Esophagus muscularis mucosa (tissue), 4 donors: ENCODE measurements around the gene EFHC1. TPM values are rescaled to one million over a fixed set of nuclear protein-coding genes. Genes with fewer than 3 reads are reported as not detected.

Source experiments
- DNase-seq: peaks from one replicate; pipeline ENCODE4 v3.0.0-alpha.2; 2017; ENCODE audit errors: extremely low spot score
- H3K27ac ChIP-seq, 4 donors: fragments of 200-600 bp; sonication (generic); replicated peaks in 1 of 4; 1 replicate in 3 of 4; 2 replicates in 1 of 4; pipeline ENCODE4 v1.5.1; 2016 to 2019; ENCODE audit warnings: mild to moderate bottlenecking in 1 of 4
- H3K27me3 ChIP-seq, 4 donors: fragments of 200-600 bp; sonication (generic); one replicate each; pipeline versions ENCODE4 v1.5.1 to v1.6.0; 2016 to 2019
- H3K36me3 ChIP-seq, 4 donors: fragments of 200-600 bp; sonication (generic); one replicate each; pipeline ENCODE4 v1.5.1; 2016 to 2019
- H3K4me1 ChIP-seq, 4 donors: fragments of 200-600 bp; sonication (generic); one replicate each; pipeline ENCODE4 v1.5.1; 2016 to 2019
- H3K4me3 ChIP-seq, 4 donors: fragments of 200-600 bp; sonication (generic); 1 replicate in 2 of 4; 2 replicates in 2 of 4; pipeline ENCODE4 v1.5.1; 2016 to 2019; ENCODE audit warnings: mild to moderate bottlenecking in 4 of 4, moderate library complexity in 1 of 4
- H3K9me3 ChIP-seq, 4 donors: fragments of 200-600 bp; sonication (generic); 1 replicate in 3 of 4; 2 replicates in 1 of 4; pipeline ENCODE4 v1.5.1; 2016 to 2019
- EP300 ChIP-seq: sonication (generic); formaldehyde crosslinking; IDR thresholded peaks from one replicate; pipeline ENCODE4 v1.6.1; 2017; ENCODE audit warnings: antibody characterized with exemption
- POLR2A ChIP-seq: fragments of 450-650 bp; IDR thresholded peaks from one replicate; pipeline ENCODE4 v1.6.1; 2017; ENCODE audit warnings: antibody characterized with exemption, moderate library complexity, mild to moderate bottlenecking, low read depth
- POLR2AphosphoS5 ChIP-seq, 2 donors: sonication (generic); formaldehyde crosslinking; IDR thresholded peaks; one replicate each; pipeline ENCODE4 v1.6.1; 2017; ENCODE audit warnings: antibody characterized with exemption in 2 of 2
- WGBS: methylation state at CpG from one replicate; pipeline ENCODE4 v1.1.5; 2018; 5-methylcytosine and 5-hydroxymethylcytosine counted together
- intact Hi-C: fragments of 100-400 bp; cut with DNase I; formaldehyde crosslinking; loops from one replicate; pipeline ENCODE4 v1.15.1; 2023
- total RNA-seq, 4 donors: library from RNA; depleted of rRNA; stranded (reverse); fragments of >200 nt; gene quantifications; one replicate each; pipeline versions ENCODE4 v1.1.0 to v1.2.1, GENCODE V29; 2016
- TF ChIP-seq, protein P1 (sequence below), 3 experiments: fragments of 200-600 bp in 2 of 3; fragments of 450-650 bp in 1 of 3; sonication (generic) in 2 of 3; IDR thresholded peaks; one replicate each; pipeline ENCODE4 v1.5.1; 2017 to 2019; ENCODE audit warnings: antibody characterized with exemption in 3 of 3, mild to moderate bottlenecking in 2 of 3, moderate library complexity in 1 of 3

The EFHC1 gene
- total RNA-seq = 10 to 100 TPM in 2 of 4 donors, 1 to 10 TPM in 2; 7.5 to 21.2 (median 10.2) TPM

DNA sequence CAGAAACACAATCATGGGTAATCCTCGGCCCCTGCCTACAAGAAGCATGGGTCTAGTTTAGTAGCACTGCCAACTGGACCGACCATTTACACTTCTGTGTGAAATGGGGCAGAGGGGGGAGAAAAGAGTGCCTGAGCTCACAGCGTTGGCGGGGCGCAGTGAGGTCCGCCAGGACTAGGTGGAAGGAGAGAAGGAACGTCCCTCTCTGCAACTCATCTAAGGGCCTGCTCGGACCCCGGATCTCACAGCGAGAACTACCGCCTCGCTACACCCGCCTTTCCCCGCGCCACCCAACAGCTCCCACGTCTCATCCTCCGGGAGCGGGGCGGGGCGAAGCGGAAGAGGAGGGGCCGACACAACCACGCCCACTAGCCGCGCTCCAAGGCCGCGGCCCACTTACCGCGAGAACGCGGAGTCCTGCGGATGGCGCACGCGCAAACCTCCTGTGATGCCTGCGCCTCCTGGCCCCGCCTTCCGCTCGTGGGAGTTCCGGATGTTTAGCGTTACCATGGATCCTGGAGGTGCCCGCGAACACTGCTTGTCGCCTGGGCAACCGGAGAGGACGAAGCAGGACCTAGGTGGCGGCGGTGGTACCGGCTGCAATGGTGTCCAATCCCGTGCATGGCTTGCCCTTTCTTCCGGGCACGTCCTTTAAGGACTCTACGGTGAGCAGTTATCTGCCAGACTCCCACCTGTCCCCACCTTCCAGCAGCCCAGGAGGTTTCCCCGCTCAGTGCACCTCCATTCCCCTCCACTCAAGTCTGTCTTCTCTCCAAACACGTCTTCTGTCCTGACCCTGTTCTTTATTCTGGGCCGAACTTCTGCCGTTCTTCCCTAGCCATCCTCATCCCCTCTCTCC is at the start of gene EFHC1:
Gene EFHC1 (plus strand): TSS at position 534 of the 859 bp plus-strand sequence. CDS start 69 bp downstream, at position 603.
- peaks cover 22 to 36% (median 28%) of the 10 kb centered on the region in 4 donors for H3K4me1 ChIP-seq
- TF ChIP-seq EP300 (no peak), POLR2AphosphoS5 (IDR thresholded peaks at IDR 0.05) (peak; percentile 95 to 97), POLR2A (peak; percentile 52)
- TF ChIP-seq, protein P1, sequence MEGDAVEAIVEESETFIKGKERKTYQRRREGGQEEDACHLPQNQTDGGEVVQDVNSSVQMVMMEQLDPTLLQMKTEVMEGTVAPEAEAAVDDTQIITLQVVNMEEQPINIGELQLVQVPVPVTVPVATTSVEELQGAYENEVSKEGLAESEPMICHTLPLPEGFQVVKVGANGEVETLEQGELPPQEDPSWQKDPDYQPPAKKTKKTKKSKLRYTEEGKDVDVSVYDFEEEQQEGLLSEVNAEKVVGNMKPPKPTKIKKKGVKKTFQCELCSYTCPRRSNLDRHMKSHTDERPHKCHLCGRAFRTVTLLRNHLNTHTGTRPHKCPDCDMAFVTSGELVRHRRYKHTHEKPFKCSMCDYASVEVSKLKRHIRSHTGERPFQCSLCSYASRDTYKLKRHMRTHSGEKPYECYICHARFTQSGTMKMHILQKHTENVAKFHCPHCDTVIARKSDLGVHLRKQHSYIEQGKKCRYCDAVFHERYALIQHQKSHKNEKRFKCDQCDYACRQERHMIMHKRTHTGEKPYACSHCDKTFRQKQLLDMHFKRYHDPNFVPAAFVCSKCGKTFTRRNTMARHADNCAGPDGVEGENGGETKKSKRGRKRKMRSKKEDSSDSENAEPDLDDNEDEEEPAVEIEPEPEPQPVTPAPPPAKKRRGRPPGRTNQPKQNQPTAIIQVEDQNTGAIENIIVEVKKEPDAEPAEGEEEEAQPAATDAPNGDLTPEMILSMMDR (IDR thresholded peaks at IDR 0.05) = peak in 1 of 3 experiments; percentile 23

GRCh38 chr6:52371656-52372191 is 48.4 kb upstream of the EFHC1 start:
- H3K27me3 ChIP-seq = no peaks in the 10 kb centered on the region
- TF ChIP-seq EP300 (no peak), POLR2A (no peak), POLR2AphosphoS5 (IDR thresholded peaks at IDR 0.05) (no peak)
- peaks cover 0 to 8% (median 0%) of the 10 kb centered on the region in 4 donors for H3K36me3 ChIP-seq
- WGBS = 45% methylated on average over 2 of the region's 2 CpGs
- DNase-seq = no peak
- H3K4me1 ChIP-seq = peaks cover 3 to 22% (median 8%) of the 10 kb centered on the region in 4 donors
- H3K27ac ChIP-seq = no peak overlapping the region
- intact Hi-C loops = no loop called here
- no peaks in the 10 kb centered on the region for H3K9me3 ChIP-seq
- no peak overlapping the region for H3K4me3 ChIP-seq

More for the DNA sequence above, at the start of gene EFHC1:
- Histone ChIP-seq H3K27me3 (peaks cover 0 to 4% (median 0%) of the 10 kb centered on the region in 4 donors), H3K9me3 (no peaks in the 10 kb centered on the region), H3K27ac (peak within 1 kb of the TSS; percentile 83 to 89 (median 87)), H3K36me3 (peaks cover 0 to 3% (median 0%) of the 10 kb centered on the region in 4 donors), H3K4me3 (peak within 1 kb of the TSS; percentile 81 to 90 (median 81))
- DNase-seq = peak; percentile 99
- intact Hi-C loops = loop anchor here (2.0 to 5.0 kb wide), 3 partner anchors 77 to 155 kb away; no protein-coding TSS in a partner anchor
- WGBS = under 1% methylated on average over 22 of the region's 57 CpGs

GRCh38 chr6:52373151-52373690 is 46.9 kb upstream of the EFHC1 start:
- peaks cover 7 to 27% (median 12%) of the 10 kb centered on the region in 4 donors for H3K4me1 ChIP-seq
- H3K36me3 ChIP-seq = no peaks in the 10 kb centered on the region
- H3K4me3 ChIP-seq = no peak overlapping the region
- 94% methylated on average over 5 of the region's 5 CpGs for WGBS
- H3K9me3 ChIP-seq = no peaks in the 10 kb centered on the region
- intact Hi-C loops = no loop called here
- no peaks in the 10 kb centered on the region for H3K27me3 ChIP-seq
- DNase-seq = no peak
- TF ChIP-seq POLR2A (no peak), POLR2AphosphoS5 (IDR thresholded peaks at IDR 0.05) (no peak), EP300 (no peak)
- TF ChIP-seq, protein P1 (IDR thresholded peaks at IDR 0.05) = no peak
- H3K27ac ChIP-seq = no peak overlapping the region

- DNase-seq = no peak
- Histone ChIP-seq H3K4me1 (peaks cover 7 to 27% (median 12%) of the 10 kb centered on the region in 4 donors), H3K9me3 (no peaks in the 10 kb centered on the region), H3K36me3 (no peaks in the 10 kb centered on the region), H3K4me3 (no peak overlapping the region), H3K27me3 (no peaks in the 10 kb centered on the region), H3K27ac (no peak overlapping the region)
- intact Hi-C loops = no loop called here
- TF ChIP-seq POLR2AphosphoS5 (IDR thresholded peaks at IDR 0.05) (no peak), POLR2A (no peak), EP300 (no peak)
- TF ChIP-seq, protein P1 (IDR thresholded peaks at IDR 0.05) = no peak
- 97% methylated on average over 4 of the region's 4 CpGs for WGBS
These were observed 45.9 kb upstream of the EFHC1 start for GRCh38 chr6:52374247-52374646.
